ENCODE data around the gene CASKIN1. TPM values are rescaled to one million over a fixed set of nuclear protein-coding genes. Genes with fewer than 3 reads are reported as not detected.

CASKIN1 gene
- total RNA-seq, 4 donors from 2014 or later: 0.13 to 1.2 (median 0.40) TPM

DNA sequence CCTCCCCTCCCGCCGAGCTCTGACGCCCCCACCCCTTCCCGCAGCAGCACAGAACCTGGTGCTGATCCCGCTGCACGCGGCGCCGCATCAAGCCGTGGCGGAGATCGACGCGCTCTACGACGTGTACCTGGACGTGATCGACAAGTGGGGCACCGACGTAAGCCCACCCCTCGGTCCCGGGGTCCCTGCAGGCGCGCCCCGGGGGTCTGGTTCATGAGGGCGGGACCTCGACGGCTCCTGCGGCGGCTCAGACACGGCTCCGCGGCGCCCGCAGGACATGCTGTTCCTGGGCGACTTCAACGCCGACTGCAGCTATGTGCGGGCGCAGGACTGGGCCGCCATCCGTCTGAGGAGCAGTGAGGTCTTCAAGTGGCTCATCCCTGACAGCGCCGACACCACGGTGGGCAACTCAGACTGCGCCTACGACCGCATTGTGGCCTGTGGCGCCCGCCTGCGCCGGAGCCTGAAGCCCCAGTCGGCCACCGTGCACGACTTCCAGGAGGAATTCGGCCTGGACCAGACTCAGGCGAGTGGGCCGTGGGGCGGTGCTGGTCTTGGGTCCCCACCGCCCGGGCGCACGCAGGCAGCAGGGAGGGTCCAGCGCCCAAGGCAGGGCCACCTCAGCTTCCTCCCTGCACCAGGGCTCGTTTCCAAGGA lies 41.2 kb upstream of the CASKIN1 start:
- no peak for DNase-seq
- H3K9me3 ChIP-seq: no peaks in the 10 kb centered on the region
- TF ChIP-seq, protein P1, sequence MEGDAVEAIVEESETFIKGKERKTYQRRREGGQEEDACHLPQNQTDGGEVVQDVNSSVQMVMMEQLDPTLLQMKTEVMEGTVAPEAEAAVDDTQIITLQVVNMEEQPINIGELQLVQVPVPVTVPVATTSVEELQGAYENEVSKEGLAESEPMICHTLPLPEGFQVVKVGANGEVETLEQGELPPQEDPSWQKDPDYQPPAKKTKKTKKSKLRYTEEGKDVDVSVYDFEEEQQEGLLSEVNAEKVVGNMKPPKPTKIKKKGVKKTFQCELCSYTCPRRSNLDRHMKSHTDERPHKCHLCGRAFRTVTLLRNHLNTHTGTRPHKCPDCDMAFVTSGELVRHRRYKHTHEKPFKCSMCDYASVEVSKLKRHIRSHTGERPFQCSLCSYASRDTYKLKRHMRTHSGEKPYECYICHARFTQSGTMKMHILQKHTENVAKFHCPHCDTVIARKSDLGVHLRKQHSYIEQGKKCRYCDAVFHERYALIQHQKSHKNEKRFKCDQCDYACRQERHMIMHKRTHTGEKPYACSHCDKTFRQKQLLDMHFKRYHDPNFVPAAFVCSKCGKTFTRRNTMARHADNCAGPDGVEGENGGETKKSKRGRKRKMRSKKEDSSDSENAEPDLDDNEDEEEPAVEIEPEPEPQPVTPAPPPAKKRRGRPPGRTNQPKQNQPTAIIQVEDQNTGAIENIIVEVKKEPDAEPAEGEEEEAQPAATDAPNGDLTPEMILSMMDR (IDR thresholded peaks at IDR 0.05): no peak
- TF ChIP-seq POLR2A (IDR thresholded peaks at IDR 0.05): no peak
- no peak overlapping the region for H3K4me3 ChIP-seq (replicated peaks in 1 of 3)
- no peak overlapping the region for H3K27ac ChIP-seq
- WGBS, 2 donors: 20% methylated on average over 1 of the region's 65 CpGs; no CpG with 5 or more reads in 1 of the 2 donors
- intact Hi-C loops (cut with DNase I): no loop called here
- H3K27me3 ChIP-seq: no peaks in the 10 kb centered on the region
- peaks cover 35 to 37% of the 10 kb centered on the region in 2 donors for H3K36me3 ChIP-seq
- H3K4me1 ChIP-seq: peaks cover 12 to 23% of the 10 kb centered on the region in 2 donors

DNA sequence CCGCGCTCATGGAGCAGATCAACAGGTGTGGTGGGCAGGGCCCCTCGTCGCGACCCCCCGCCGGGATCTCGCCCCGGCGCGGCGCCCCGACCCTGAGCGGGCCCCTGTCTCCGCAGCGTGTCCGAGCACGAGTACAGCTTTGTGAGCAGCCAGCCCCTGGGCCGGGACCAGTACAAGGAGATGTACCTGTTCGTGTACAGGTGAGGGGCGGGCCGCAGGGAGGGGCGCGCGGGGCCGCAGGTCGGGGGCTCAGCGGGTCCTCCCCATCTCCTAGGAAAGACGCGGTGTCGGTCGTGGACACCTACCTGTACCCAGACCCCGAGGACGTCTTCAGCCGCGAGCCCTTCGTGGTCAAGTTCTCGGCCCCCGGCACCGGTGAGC lies 40.7 kb upstream of the CASKIN1 start:
- Histone ChIP-seq H3K4me1 (peaks cover 16 to 29% of the 10 kb centered on the region in 2 donors), H3K4me3 (replicated peaks in 1 of 3) (no peak overlapping the region), H3K27ac (no peak overlapping the region), H3K27me3 (no peaks in the 10 kb centered on the region), H3K9me3 (no peaks in the 10 kb centered on the region), H3K36me3 (peaks cover 32 to 35% of the 10 kb centered on the region in 2 donors)
- no peak for DNase-seq
- intact Hi-C loops (cut with DNase I): no loop called here
- no peak for TF ChIP-seq POLR2A (IDR thresholded peaks at IDR 0.05)
- TF ChIP-seq, protein P1 (IDR thresholded peaks at IDR 0.05): no peak
- 14 to 25% methylated on average over 7 to 11 of the region's 40 CpGs for WGBS, 2 donors

DNA sequence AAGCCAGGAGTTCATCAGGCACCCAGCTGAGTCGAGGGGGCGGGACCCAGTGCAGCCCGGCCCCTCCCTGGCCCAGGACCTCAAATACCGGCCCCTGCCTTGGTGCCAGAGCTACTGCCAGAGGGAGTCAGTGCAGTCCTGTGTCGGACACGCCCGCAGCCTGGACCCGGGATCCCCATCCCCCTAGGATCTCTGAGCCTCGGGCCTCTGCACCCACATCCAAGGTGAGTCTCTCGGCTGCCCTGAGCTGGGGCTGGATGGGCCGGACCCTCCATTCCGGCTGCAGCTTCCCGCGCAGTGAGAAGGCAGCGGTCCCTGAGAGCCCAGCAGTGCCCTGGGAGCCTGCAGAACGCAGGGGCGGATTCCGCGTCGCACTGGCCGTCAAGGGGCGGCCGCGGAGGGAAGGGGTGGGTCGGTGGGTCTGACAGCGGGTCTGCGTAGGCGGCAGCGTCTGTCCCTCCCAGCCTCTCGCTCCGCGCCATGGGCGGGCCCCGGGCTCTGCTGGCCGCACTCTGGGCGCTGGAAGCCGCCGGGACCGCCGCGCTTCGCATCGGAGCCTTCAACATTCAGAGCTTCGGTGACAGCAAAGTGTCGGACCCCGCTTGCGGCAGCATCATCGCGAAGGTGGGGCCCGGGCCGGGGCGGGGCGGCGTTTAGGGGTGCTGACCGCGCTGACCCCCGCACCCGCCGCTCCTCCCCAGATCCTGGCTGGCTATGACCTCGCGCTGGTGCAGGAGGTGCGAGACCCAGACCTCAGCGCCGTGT lies 40.1 kb upstream of the CASKIN1 start, which contains the start of gene DNASE1L2:
Gene DNASE1L2, plus strand, starts transcription at position 108 of the 765 bp plus-strand sequence. Its CDS starts 373 bp downstream, at position 481.
- H3K4me3 ChIP-seq (replicated peaks in 1 of 3): no peak within 1 kb of the TSS

DNA sequence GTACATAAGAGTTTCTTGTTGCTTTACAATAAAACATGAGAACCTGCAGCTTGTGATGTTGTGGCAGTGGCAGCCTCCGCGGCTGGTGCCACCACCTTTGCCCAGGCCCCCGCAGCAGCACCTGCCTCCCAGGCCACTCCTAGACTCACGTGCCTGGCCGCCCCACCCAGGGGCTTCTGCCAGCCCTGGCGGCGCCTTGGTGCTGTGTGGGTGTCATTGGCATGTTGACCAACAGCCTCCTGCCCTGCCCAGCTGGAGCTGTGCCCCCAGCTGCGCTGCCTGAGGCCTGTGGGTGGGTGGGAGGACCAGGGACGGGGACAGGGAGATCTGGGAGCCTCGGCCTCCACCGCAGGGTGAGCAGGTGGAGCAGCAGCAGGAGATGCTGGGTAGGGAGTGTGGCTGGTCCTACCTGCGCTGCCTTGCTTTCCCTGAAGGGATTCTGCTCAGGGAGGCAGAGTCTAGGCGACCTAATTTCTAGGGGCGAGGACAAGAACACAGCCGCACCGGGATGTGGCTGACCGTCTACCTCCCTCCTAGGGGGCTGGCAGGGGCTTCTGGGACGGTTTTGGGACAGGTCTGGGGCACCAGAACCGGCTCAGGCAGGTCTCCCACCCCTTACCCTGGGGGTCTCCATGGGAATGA lies 39.4 kb upstream of the CASKIN1 start:
- Histone ChIP-seq H3K36me3 (peaks cover 35 to 37% of the 10 kb centered on the region in 2 donors), H3K9me3 (no peaks in the 10 kb centered on the region), H3K27ac (no peak overlapping the region), H3K4me1 (peaks cover 28 to 41% of the 10 kb centered on the region in 2 donors), H3K4me3 (replicated peaks in 1 of 3) (no peak overlapping the region), H3K27me3 (no peaks in the 10 kb centered on the region)
- WGBS, 2 donors: 77 to 89% methylated on average over 11 to 14 of the region's 19 CpGs
- intact Hi-C loops (cut with DNase I): no loop called here
- TF ChIP-seq, protein P1 (IDR thresholded peaks at IDR 0.05): no peak
- TF ChIP-seq POLR2A (IDR thresholded peaks at IDR 0.05): no peak
- DNase-seq: no peak

More for the DNA sequence above, 40.1 kb upstream of the CASKIN1 start, which contains the start of gene DNASE1L2:
- TF ChIP-seq, protein P1 (IDR thresholded peaks at IDR 0.05): no peak
- no peak for TF ChIP-seq POLR2A (IDR thresholded peaks at IDR 0.05)
- Histone ChIP-seq H3K27ac (no peak within 1 kb of the TSS), H3K9me3 (no peaks in the 10 kb centered on the region), H3K27me3 (no peaks in the 10 kb centered on the region), H3K4me1 (peaks cover 22 to 34% of the 10 kb centered on the region in 2 donors), H3K36me3 (peaks cover 34 to 35% of the 10 kb centered on the region in 2 donors)
- DNase-seq: peak in 1 of 2 donors; percentile 46
- intact Hi-C loops (cut with DNase I): no loop called here
- whole genome bisulfite sequencing, 2 donors: 5 to 12% methylated on average over 4 to 16 of the region's 64 CpGs
